Panc1 (cell line): ENCODE measurements around the gene FLYWCH1. TPM values are rescaled to one million over a fixed set of nuclear protein-coding genes. Genes with fewer than 3 reads are reported as not detected.

ENCODE experiments used
- ATAC-seq: fragments of 200-7000 bp; cut with Tn5 transposase; 2 replicates; pipeline ENCODE4 v1.9.1; 2020; ENCODE audit warnings: mild to moderate bottlenecking, moderate library complexity
- BruUV-seq: library from RNA; stranded (reverse); fragments of 400-500 nt; replicated peaks from 2 replicates; lab custom pipeline; 2021; lab: Mats Ljungman, UMichigan
- CTCF ChIA-PET: fragments of 300-600 bp; sonication (Branson Sonifier 250); formaldehyde crosslinking; loops from one replicate; lab custom pipeline; 2022; ENCODE audit warnings: antibody characterized with exemption; lab: Charles Lee
- POLR2A ChIA-PET: fragments of 300-600 bp; sonication (Branson Sonifier 250); formaldehyde crosslinking; loops from one replicate; lab custom pipeline; 2022; ENCODE audit warnings: antibody characterized with exemption; lab: Charles Lee
- DNase-seq: peaks from one replicate; pipeline ENCODE4 v3.0.0-alpha.2; 2010; ENCODE audit warnings: low read depth, low spot score
- H3K27ac ChIP-seq: 2 replicates; pipeline ENCODE4 v1.5.1; 2011; ENCODE audit warnings: mild to moderate bottlenecking, low read length, inconsistent platforms
- H3K27me3 ChIP-seq: fragments of 200-500 bp; sonication (Bioruptor generic); 2 replicates; pipeline ENCODE4 v1.6.0; 2014; ENCODE audit warnings: low read length, inconsistent platforms; ENCODE audit not compliant: control insufficient read depth, insufficient read depth
- H3K36me3 ChIP-seq: fragments of 200-500 bp; sonication (Bioruptor generic); 2 replicates; pipeline ENCODE4 v1.5.1; 2014; ENCODE audit warnings: inconsistent platforms, mild to moderate bottlenecking, low read length, moderate library complexity; ENCODE audit not compliant: control insufficient read depth, insufficient read depth
- H3K4me1 ChIP-seq: 2 replicates; pipeline ENCODE4 v1.5.1; 2011; ENCODE audit warnings: inconsistent platforms, mild to moderate bottlenecking, low read length, moderate library complexity; ENCODE audit not compliant: control insufficient read depth, insufficient read depth
- H3K4me3 ChIP-seq, 2 experiments: 2 replicates each; pipeline ENCODE4 v1.5.1; 2011 to 2012; ENCODE audit warnings: low read depth in 2 of 2, low read length in 2 of 2, mild to moderate bottlenecking in 2 of 2, inconsistent platforms in 1 of 2, moderate library complexity in 1 of 2
- H3K9me3 ChIP-seq: fragments of 200-500 bp; sonication (Bioruptor generic); 2 replicates; pipeline ENCODE4 v1.5.1; 2014; ENCODE audit warnings: low read depth, mild to moderate bottlenecking, inconsistent platforms, low read length, moderate library complexity; ENCODE audit not compliant: control insufficient read depth, insufficient read depth
- POLR2AphosphoS5 ChIP-seq: IDR thresholded peaks from 2 replicates; pipeline ENCODE4 v1.6.1; 2012; ENCODE audit warnings: mild to moderate bottlenecking, low read depth, low read length, moderate library complexity
- SIN3A ChIP-seq: IDR thresholded peaks from 2 replicates; pipeline ENCODE4 v1.6.1; 2012; ENCODE audit warnings: low read depth, mild to moderate bottlenecking, low read length, moderate library complexity, borderline replicate concordance; ENCODE audit not compliant: insufficient read depth
- TCF7L2 ChIP-seq: IDR thresholded peaks from 2 replicates; pipeline ENCODE4 v1.6.1; 2011; ENCODE audit warnings: mild to moderate bottlenecking, low read depth, low read length, inconsistent platforms
- in situ Hi-C: cut with HindIII; loops from 2 replicates; pipeline ENCODE4 v1.10.0; 2016; ENCODE audit warnings: low sequenced_read_pairs, low pct_unique_long_range_greater_than_20kb
- intact Hi-C: fragments of 100-400 bp; cut with micrococcal nuclease; formaldehyde crosslinking; loops from one replicate; pipeline ENCODE4 v1.10.0; 2022; ENCODE audit not compliant: unreplicated experiment
- total RNA-seq: library from RNA; stranded (reverse); gene quantifications from one replicate; pipeline ENCODE4 v1.2.1, GENCODE V29; 2021; ENCODE audit not compliant: unreplicated experiment
- TF ChIP-seq, protein P1 (sequence below), 2 experiments: IDR thresholded peaks; 2 replicates each; pipeline ENCODE4 v1.6.1; 2011 to 2012; ENCODE audit warnings: low read depth in 2 of 2, control low read depth in 1 of 2, low read length in 1 of 2, mild to moderate bottlenecking in 1 of 2, moderate library complexity in 1 of 2; ENCODE audit not compliant: insufficient read depth in 1 of 2
- TF ChIP-seq, protein P2 (sequence below): fragments of 450-650 bp; IDR thresholded peaks from 2 replicates; pipeline ENCODE4 v1.5.1; 2017; ENCODE audit warnings: mild to moderate bottlenecking

Gene FLYWCH1
- total RNA-seq, 1 experiment from 2014 or later: 67.9 TPM

DNA sequence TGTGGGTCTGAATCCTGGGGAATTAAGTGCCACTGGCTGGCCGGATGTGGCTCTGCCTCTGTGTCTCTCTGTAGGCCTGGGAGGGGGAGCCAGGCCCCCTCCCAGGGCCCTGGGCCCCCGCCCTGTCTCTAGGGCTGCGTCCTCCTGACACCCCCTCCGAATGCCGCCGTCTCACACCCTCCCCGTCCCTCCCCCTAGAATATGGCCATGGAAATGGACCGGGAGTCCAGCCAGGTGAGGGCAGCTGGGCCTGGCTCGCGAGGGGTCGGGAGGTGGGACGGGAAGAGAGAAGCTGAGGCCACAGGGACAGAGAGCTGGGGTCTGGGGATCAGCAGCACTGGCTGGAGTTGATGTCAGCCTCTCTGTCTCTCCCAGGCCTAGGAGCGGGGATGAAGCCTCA is 84.6 kb downstream of the FLYWCH1 start:
- CTCF ChIA-PET: no interaction called here
- no peak overlapping the region for H3K27ac ChIP-seq
- in situ Hi-C loops (no loop called here), intact Hi-C loops (no loop called here)
- H3K4me3 ChIP-seq: no peak overlapping the region
- no peak for DNase-seq
- no TSS peak for BruUV-seq
- H3K9me3 ChIP-seq: no peaks in the 10 kb centered on the region
- TF ChIP-seq SIN3A: no peak
- TF ChIP-seq, protein P1, sequence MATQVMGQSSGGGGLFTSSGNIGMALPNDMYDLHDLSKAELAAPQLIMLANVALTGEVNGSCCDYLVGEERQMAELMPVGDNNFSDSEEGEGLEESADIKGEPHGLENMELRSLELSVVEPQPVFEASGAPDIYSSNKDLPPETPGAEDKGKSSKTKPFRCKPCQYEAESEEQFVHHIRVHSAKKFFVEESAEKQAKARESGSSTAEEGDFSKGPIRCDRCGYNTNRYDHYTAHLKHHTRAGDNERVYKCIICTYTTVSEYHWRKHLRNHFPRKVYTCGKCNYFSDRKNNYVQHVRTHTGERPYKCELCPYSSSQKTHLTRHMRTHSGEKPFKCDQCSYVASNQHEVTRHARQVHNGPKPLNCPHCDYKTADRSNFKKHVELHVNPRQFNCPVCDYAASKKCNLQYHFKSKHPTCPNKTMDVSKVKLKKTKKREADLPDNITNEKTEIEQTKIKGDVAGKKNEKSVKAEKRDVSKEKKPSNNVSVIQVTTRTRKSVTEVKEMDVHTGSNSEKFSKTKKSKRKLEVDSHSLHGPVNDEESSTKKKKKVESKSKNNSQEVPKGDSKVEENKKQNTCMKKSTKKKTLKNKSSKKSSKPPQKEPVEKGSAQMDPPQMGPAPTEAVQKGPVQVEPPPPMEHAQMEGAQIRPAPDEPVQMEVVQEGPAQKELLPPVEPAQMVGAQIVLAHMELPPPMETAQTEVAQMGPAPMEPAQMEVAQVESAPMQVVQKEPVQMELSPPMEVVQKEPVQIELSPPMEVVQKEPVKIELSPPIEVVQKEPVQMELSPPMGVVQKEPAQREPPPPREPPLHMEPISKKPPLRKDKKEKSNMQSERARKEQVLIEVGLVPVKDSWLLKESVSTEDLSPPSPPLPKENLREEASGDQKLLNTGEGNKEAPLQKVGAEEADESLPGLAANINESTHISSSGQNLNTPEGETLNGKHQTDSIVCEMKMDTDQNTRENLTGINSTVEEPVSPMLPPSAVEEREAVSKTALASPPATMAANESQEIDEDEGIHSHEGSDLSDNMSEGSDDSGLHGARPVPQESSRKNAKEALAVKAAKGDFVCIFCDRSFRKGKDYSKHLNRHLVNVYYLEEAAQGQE (IDR thresholded peaks at IDR 0.05; ENCODE audit: insufficient read depth in 1 of 2, low read depth in 2 of 2, low read length in 1 of 2): no peak
- TF ChIP-seq TCF7L2: no peak
- TF ChIP-seq, protein P2, sequence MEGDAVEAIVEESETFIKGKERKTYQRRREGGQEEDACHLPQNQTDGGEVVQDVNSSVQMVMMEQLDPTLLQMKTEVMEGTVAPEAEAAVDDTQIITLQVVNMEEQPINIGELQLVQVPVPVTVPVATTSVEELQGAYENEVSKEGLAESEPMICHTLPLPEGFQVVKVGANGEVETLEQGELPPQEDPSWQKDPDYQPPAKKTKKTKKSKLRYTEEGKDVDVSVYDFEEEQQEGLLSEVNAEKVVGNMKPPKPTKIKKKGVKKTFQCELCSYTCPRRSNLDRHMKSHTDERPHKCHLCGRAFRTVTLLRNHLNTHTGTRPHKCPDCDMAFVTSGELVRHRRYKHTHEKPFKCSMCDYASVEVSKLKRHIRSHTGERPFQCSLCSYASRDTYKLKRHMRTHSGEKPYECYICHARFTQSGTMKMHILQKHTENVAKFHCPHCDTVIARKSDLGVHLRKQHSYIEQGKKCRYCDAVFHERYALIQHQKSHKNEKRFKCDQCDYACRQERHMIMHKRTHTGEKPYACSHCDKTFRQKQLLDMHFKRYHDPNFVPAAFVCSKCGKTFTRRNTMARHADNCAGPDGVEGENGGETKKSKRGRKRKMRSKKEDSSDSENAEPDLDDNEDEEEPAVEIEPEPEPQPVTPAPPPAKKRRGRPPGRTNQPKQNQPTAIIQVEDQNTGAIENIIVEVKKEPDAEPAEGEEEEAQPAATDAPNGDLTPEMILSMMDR: no peak
- TF ChIP-seq POLR2AphosphoS5: no peak
- H3K27me3 ChIP-seq: no peaks in the 10 kb centered on the region
- H3K36me3 ChIP-seq: no peaks in the 10 kb centered on the region
- no peak for ATAC-seq
- no peaks in the 10 kb centered on the region for H3K4me1 ChIP-seq
- POLR2A ChIA-PET: no interaction called here

DNA sequence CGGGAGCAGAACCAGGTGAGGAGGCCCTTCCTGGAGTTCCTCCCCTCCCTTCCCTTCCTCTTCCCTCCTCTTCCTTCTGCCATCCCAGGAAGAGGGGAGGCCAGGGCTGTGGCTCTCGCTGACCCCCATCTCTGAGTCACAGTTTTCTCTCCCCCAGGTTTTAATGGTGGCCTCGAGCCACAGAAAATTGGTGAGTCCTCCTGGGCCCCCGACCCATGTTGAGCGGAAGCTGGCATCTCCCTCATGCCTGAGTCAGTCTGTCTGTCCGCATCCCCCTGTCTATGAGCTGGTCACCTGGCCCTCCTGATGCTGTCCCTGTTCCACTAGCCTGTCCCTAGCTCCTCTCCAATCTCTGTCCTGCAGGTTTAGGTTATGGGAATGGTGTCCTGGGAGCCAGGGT is 88.2 kb downstream of the FLYWCH1 start:
- POLR2A ChIA-PET: interaction anchor here (0.6 kb wide), 1 partner anchor 27 kb away, joined by 5 read pairs; no protein-coding TSS in a partner anchor
- DNase-seq: no peak
- BruUV-seq: no TSS peak

More for the DNA sequence above, 88.2 kb downstream of the FLYWCH1 start:
- Histone ChIP-seq H3K4me3 (no peak overlapping the region), H3K27me3 (no peaks in the 10 kb centered on the region), H3K4me1 (no peaks in the 10 kb centered on the region), H3K9me3 (no peaks in the 10 kb centered on the region), H3K27ac (no peak overlapping the region), H3K36me3 (no peaks in the 10 kb centered on the region)
- no peak for ATAC-seq
- TF ChIP-seq, protein P2: no peak
- TF ChIP-seq SIN3A (no peak), TCF7L2 (no peak), POLR2AphosphoS5 (no peak)
- TF ChIP-seq, protein P1 (IDR thresholded peaks at IDR 0.05; ENCODE audit: insufficient read depth in 1 of 2, low read depth in 2 of 2, low read length in 1 of 2): no peak
- CTCF ChIA-PET: no interaction called here
- in situ Hi-C loops: no loop called here
- intact Hi-C loops: no loop called here
